GM12878 (cell line): ENCODE data around the gene KCND2.

Experiments
- ASH2L ChIP-seq: fragments of 300-600, 200-600 bp; sonication (generic); IDR thresholded peaks from 2 replicates; pipeline ENCODE4 v1.6.1; 2017; ENCODE audit warnings: low read depth, mild to moderate bottlenecking, borderline replicate concordance
- CREB1 ChIP-seq: IDR thresholded peaks from 2 replicates; pipeline ENCODE4 v1.6.1; 2012; ENCODE audit warnings: low read depth, mild to moderate bottlenecking, inconsistent platforms
- EZH2 ChIP-seq: IDR thresholded peaks from 2 replicates; pipeline ENCODE4 v1.6.1; 2012; ENCODE audit warnings: low read depth, mild to moderate bottlenecking, control low read depth, inconsistent platforms, low read length, borderline replicate concordance; ENCODE audit not compliant: control insufficient read depth
- HDAC6 ChIP-seq: fragments of 200-600 bp; sonication (generic); IDR thresholded peaks from one replicate; pipeline ENCODE4 v1.8.0; 2017; ENCODE audit warnings: antibody characterized with exemption; ENCODE audit not compliant: unreplicated experiment
- MYC ChIP-seq: IDR thresholded peaks from 2 replicates; pipeline ENCODE4 v1.6.1; 2011; ENCODE audit warnings: mild to moderate bottlenecking, low read length, moderate library complexity, inconsistent platforms; ENCODE audit not compliant: insufficient read depth, insufficient replicate concordance, insufficient read length, severe bottlenecking
- TF ChIP-seq, protein P1 (sequence below): fragments of 150-350 bp; IDR thresholded peaks from 2 replicates; pipeline ENCODE4 v1.6.1; 2016; ENCODE audit warnings: low read depth, low read length
- TF ChIP-seq, protein P2 (sequence below), 3 experiments: IDR thresholded peaks in 2 of 3; conservative IDR thresholded peaks in 1 of 3; 2 replicates each; pipeline ENCODE4 v1.5.1; 2011; ENCODE audit warnings: low read depth in 3 of 3, low read length in 3 of 3, mild to moderate bottlenecking in 3 of 3, control low read depth in 2 of 3, moderate library complexity in 2 of 3, inconsistent platforms in 1 of 3, mixed read lengths in 1 of 3; ENCODE audit not compliant: control insufficient read depth in 2 of 3, insufficient read depth in 1 of 3; ENCODE audit errors: extremely low read depth in 1 of 3
- TF ChIP-seq, protein P3 (sequence below): IDR thresholded peaks from 2 replicates; pipeline ENCODE4 v1.6.1; 2011; ENCODE audit warnings: borderline replicate concordance, low read depth, mild to moderate bottlenecking, moderate library complexity, mixed read lengths, low read length; ENCODE audit not compliant: insufficient read depth; ENCODE audit errors: extremely low read length

- TF ChIP-seq ASH2L (no peak), MYC (no peak), CREB1 (no peak), EZH2 (no peak), HDAC6 (no peak)
- TF ChIP-seq, protein P1, sequence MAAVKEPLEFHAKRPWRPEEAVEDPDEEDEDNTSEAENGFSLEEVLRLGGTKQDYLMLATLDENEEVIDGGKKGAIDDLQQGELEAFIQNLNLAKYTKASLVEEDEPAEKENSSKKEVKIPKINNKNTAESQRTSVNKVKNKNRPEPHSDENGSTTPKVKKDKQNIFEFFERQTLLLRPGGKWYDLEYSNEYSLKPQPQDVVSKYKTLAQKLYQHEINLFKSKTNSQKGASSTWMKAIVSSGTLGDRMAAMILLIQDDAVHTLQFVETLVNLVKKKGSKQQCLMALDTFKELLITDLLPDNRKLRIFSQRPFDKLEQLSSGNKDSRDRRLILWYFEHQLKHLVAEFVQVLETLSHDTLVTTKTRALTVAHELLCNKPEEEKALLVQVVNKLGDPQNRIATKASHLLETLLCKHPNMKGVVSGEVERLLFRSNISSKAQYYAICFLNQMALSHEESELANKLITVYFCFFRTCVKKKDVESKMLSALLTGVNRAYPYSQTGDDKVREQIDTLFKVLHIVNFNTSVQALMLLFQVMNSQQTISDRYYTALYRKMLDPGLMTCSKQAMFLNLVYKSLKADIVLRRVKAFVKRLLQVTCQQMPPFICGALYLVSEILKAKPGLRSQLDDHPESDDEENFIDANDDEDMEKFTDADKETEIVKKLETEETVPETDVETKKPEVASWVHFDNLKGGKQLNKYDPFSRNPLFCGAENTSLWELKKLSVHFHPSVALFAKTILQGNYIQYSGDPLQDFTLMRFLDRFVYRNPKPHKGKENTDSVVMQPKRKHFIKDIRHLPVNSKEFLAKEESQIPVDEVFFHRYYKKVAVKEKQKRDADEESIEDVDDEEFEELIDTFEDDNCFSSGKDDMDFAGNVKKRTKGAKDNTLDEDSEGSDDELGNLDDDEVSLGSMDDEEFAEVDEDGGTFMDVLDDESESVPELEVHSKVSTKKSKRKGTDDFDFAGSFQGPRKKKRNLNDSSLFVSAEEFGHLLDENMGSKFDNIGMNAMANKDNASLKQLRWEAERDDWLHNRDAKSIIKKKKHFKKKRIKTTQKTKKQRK, result no peak
- TF ChIP-seq, protein P2, sequence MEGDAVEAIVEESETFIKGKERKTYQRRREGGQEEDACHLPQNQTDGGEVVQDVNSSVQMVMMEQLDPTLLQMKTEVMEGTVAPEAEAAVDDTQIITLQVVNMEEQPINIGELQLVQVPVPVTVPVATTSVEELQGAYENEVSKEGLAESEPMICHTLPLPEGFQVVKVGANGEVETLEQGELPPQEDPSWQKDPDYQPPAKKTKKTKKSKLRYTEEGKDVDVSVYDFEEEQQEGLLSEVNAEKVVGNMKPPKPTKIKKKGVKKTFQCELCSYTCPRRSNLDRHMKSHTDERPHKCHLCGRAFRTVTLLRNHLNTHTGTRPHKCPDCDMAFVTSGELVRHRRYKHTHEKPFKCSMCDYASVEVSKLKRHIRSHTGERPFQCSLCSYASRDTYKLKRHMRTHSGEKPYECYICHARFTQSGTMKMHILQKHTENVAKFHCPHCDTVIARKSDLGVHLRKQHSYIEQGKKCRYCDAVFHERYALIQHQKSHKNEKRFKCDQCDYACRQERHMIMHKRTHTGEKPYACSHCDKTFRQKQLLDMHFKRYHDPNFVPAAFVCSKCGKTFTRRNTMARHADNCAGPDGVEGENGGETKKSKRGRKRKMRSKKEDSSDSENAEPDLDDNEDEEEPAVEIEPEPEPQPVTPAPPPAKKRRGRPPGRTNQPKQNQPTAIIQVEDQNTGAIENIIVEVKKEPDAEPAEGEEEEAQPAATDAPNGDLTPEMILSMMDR (IDR thresholded peaks at IDR 0.05 in 2 of 3, conservative IDR thresholded peaks at IDR 0.05 in 1 of 3; ENCODE audit: control insufficient read depth in 2 of 3, extremely low read depth in 1 of 3, insufficient read depth in 1 of 3, low read depth in 3 of 3, low read length in 3 of 3), result no peak
- TF ChIP-seq, protein P3, sequence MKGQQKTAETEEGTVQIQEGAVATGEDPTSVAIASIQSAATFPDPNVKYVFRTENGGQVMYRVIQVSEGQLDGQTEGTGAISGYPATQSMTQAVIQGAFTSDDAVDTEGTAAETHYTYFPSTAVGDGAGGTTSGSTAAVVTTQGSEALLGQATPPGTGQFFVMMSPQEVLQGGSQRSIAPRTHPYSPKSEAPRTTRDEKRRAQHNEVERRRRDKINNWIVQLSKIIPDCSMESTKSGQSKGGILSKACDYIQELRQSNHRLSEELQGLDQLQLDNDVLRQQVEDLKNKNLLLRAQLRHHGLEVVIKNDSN, result no peak
These were observed 90.4 kb downstream of the KCND2 start for GRCh38 chr7:120363414-120363813.
